Hepatocyte (in vitro differentiated cells): ENCODE data around the gene FUT6. TPM values are rescaled to one million over a fixed set of nuclear protein-coding genes. Genes with fewer than 3 reads are reported as not detected.
A peak's percentile ranks its signal among the peaks of the same experiment; 100 is the strongest.

Experiments used
- DNase-seq: peaks from one replicate; pipeline ENCODE4 v3.0.0-alpha.2; 2016; ENCODE audit warnings: low spot score
- H2AFZ ChIP-seq: fragments of 200-600 bp; sonication (generic); 2 replicates; pipeline ENCODE4 v1.6.0; 2016; ENCODE audit warnings: antibody characterized with exemption, mild to moderate bottlenecking
- H3K27ac ChIP-seq: fragments of 200-600 bp; sonication (generic); 2 replicates; pipeline ENCODE4 v1.5.1; 2016; ENCODE audit warnings: mild to moderate bottlenecking
- H3K27me3 ChIP-seq: fragments of 200-600 bp; sonication (generic); 2 replicates; pipeline ENCODE4 v1.6.1; 2016
- H3K36me3 ChIP-seq: fragments of 200-600 bp; sonication (generic); replicated peaks from 2 replicates; pipeline ENCODE4 v1.5.1; 2016; ENCODE audit warnings: low read depth; ENCODE audit not compliant: insufficient read depth
- H3K4me1 ChIP-seq: fragments of 200-600 bp; sonication (generic); 2 replicates; pipeline ENCODE4 v1.5.1; 2016; ENCODE audit warnings: mild to moderate bottlenecking, moderate library complexity; ENCODE audit not compliant: insufficient read depth
- H3K4me2 ChIP-seq: fragments of 200-600 bp; sonication (generic); 2 replicates; pipeline ENCODE4 v1.6.0; 2016
- H3K4me3 ChIP-seq: fragments of 200-600 bp; sonication (generic); 2 replicates; pipeline ENCODE4 v1.5.1; 2016; ENCODE audit warnings: mild to moderate bottlenecking
- H3K79me2 ChIP-seq: fragments of 200-600 bp; sonication (generic); 2 replicates; pipeline ENCODE4 v1.6.0; 2017; ENCODE audit warnings: mild to moderate bottlenecking
- H3K9me2 ChIP-seq: fragments of 200-600 bp; sonication (generic); replicated peaks from 2 replicates; pipeline ENCODE4 v1.6.0; 2017; ENCODE audit warnings: mild to moderate bottlenecking; ENCODE audit not compliant: insufficient read depth
- H3K9me3 ChIP-seq: fragments of 200-600 bp; sonication (generic); 2 replicates; pipeline ENCODE4 v1.5.1; 2016; ENCODE audit warnings: low read depth, mild to moderate bottlenecking
- H4K20me1 ChIP-seq: fragments of 200-600 bp; sonication (generic); 2 replicates; pipeline ENCODE4 v1.6.0; 2016; ENCODE audit warnings: mild to moderate bottlenecking; ENCODE audit not compliant: insufficient read depth, poor library complexity, severe bottlenecking
- CTCF ChIP-seq: fragments of 200-600 bp; sonication (generic); IDR thresholded peaks from 2 replicates; pipeline ENCODE4 v1.5.1; 2016; ENCODE audit warnings: antibody characterized with exemption, mild to moderate bottlenecking; ENCODE audit not compliant: poor library complexity
- EZH2 ChIP-seq: fragments of 200-600 bp; sonication (generic); IDR thresholded peaks from 2 replicates; pipeline ENCODE4 v1.6.1; 2016; ENCODE audit warnings: antibody characterized with exemption, mild to moderate bottlenecking, borderline replicate concordance
- EZH2phosphoT487 ChIP-seq: fragments of 200-600 bp; sonication (generic); IDR thresholded peaks from one replicate; pipeline ENCODE4 v1.6.1; 2018; ENCODE audit warnings: antibody characterized with exemption, mild to moderate bottlenecking, low read depth, moderate library complexity; ENCODE audit not compliant: unreplicated experiment, severe bottlenecking
- WGBS: methylation state at CpG from one replicate; pipeline ENCODE4 v1.1.6; 2016; ENCODE audit warnings: low lambda C conversion rate; ENCODE audit errors: missing lambda C conversion rate; 5-methylcytosine and 5-hydroxymethylcytosine counted together
- polyA plus RNA-seq: library from polyadenylated mRNA; unstranded; fragments of >200 nt; fragmentation: Nextera tagmentation; extraction: Ambion mirVana; gene quantifications from 2 replicates; pipeline ENCODE4 v1.2.1, GENCODE V29; 2016
- total RNA-seq: library from RNA; depleted of rRNA; stranded (reverse); fragments of >200 nt; gene quantifications from 2 replicates; pipeline ENCODE4 v1.2.3, GENCODE V29; 2014

FUT6 gene
- total and polyA plus RNA-seq, 2 experiments from 2014 or later = 0.07 TPM; not detected in 1

GRCh38 chr19:5790559-5791520, 48.7 kb downstream of the FUT6 start, which contains the start of gene DUS3L:
TSS of gene DUS3L (minus strand) at chr19:5791163. CDS start at chr19:5791141, 22 bp downstream.
- peak within 1 kb of the TSS; percentile 84 for H3K4me2 ChIP-seq
- TF ChIP-seq CTCF = no peak
- no peak for TF ChIP-seq EZH2
- TF ChIP-seq EZH2phosphoT487 = no peak
- WGBS = 12% methylated on average over 71 of the region's 72 CpGs
- no peaks in the 10 kb centered on the region for H3K36me3 ChIP-seq
- peaks cover 5% of the 10 kb centered on the region for H3K4me1 ChIP-seq
- H3K9me2 ChIP-seq = no peaks in the 10 kb centered on the region
- peak within 1 kb of the TSS; percentile 43 for H3K4me3 ChIP-seq
- H3K9me3 ChIP-seq = no peaks in the 10 kb centered on the region
- peaks cover 4% of the 10 kb centered on the region for H4K20me1 ChIP-seq
- H2AFZ ChIP-seq = peak within 1 kb of the TSS; percentile 50
- DNase-seq = peak; percentile 99
- no peaks in the 10 kb centered on the region for H3K27me3 ChIP-seq
- H3K27ac ChIP-seq = peak within 1 kb of the TSS; percentile 95
- H3K79me2 ChIP-seq = peaks cover 4% of the 10 kb centered on the region

GRCh38 chr19:5789886-5790558, 49.5 kb downstream of the FUT6 start:
- peaks cover 5% of the 10 kb centered on the region for H3K4me1 ChIP-seq
- no peak for TF ChIP-seq EZH2phosphoT487
- no peak for TF ChIP-seq CTCF
- TF ChIP-seq EZH2 = no peak
- peak overlapping the region; percentile 16 for H3K27ac ChIP-seq
- DNase-seq = no peak
- H3K9me3 ChIP-seq = no peaks in the 10 kb centered on the region
- peaks cover 4% of the 10 kb centered on the region for H3K79me2 ChIP-seq
- H3K4me2 ChIP-seq = peak overlapping the region; percentile 84
- H3K4me3 ChIP-seq = peak overlapping the region; percentile 11
- no peaks in the 10 kb centered on the region for H3K9me2 ChIP-seq
- H2AFZ ChIP-seq = no peak overlapping the region
- WGBS = 87% methylated on average over 26 of the region's 26 CpGs
- peaks cover 4% of the 10 kb centered on the region for H4K20me1 ChIP-seq
- H3K36me3 ChIP-seq = no peaks in the 10 kb centered on the region
- H3K27me3 ChIP-seq = no peaks in the 10 kb centered on the region

GRCh38 chr19:5789351-5789761, 50.1 kb downstream of the FUT6 start:
- Histone ChIP-seq H3K36me3 (no peaks in the 10 kb centered on the region), H3K4me1 (peaks cover 5% of the 10 kb centered on the region), H3K4me2 (no peak overlapping the region), H3K9me3 (no peaks in the 10 kb centered on the region), H3K4me3 (no peak overlapping the region), H3K27ac (no peak overlapping the region), H2AFZ (no peak overlapping the region), H3K9me2 (no peaks in the 10 kb centered on the region), H3K27me3 (no peaks in the 10 kb centered on the region), H3K79me2 (peaks cover 4% of the 10 kb centered on the region), H4K20me1 (peaks cover 4% of the 10 kb centered on the region)
- 98% methylated on average over 38 of the region's 39 CpGs for WGBS
- no peak for DNase-seq
- TF ChIP-seq EZH2phosphoT487 (no peak), CTCF (no peak), EZH2 (no peak)
